Tibial nerve (tissue), 4 donors: Measurements from ENCODE around the gene MSI2. TPM values are rescaled to one million over a fixed set of nuclear protein-coding genes. Genes with fewer than 3 reads are reported as not detected.

Experiments used
- DNase-seq, 2 donors: peaks; one replicate each; pipeline ENCODE4 v3.0.0-alpha.2; 2019; ENCODE audit warnings: low spot score in 2 of 2
- H3K27ac ChIP-seq, 4 donors: fragments of 200-600 bp; sonication (generic) in 3 of 4; one replicate each; pipeline ENCODE4 v1.5.1; 2017 to 2019; ENCODE audit warnings: mild to moderate bottlenecking in 1 of 4
- H3K27me3 ChIP-seq, 2 donors: fragments of 200-600 bp; sonication (generic) in 1 of 2; one replicate each; pipeline versions ENCODE4 v1.5.1 to v1.6.0; 2017 to 2019
- H3K36me3 ChIP-seq, 3 donors: fragments of 200-600 bp; sonication (generic); one replicate each; pipeline ENCODE4 v1.5.1; 2018 to 2019
- H3K4me1 ChIP-seq, 4 donors: fragments of 200-600 bp; sonication (generic) in 3 of 4; one replicate each; pipeline ENCODE4 v1.5.1; 2017 to 2019
- H3K4me3 ChIP-seq, 4 donors: fragments of 200-600 bp; sonication (generic) in 3 of 4; one replicate each; pipeline ENCODE4 v1.5.1; 2017 to 2019; ENCODE audit warnings: mild to moderate bottlenecking in 1 of 4, moderate library complexity in 1 of 4
- H3K9me3 ChIP-seq, 4 donors: fragments of 200-600 bp; sonication (generic) in 3 of 4; one replicate each; pipeline ENCODE4 v1.5.1; 2017 to 2019
- CTCF ChIP-seq, 5 experiments: fragments of 200-600 bp in 3 of 5; fragments of 450-650 bp in 2 of 5; sonication (generic) in 3 of 5; IDR thresholded peaks; one replicate each; pipeline ENCODE4 v1.5.1; 2016 to 2019; ENCODE audit warnings: antibody characterized with exemption in 5 of 5, mild to moderate bottlenecking in 3 of 5, moderate library complexity in 2 of 5
- EP300 ChIP-seq, 2 donors: sonication (generic); formaldehyde crosslinking; IDR thresholded peaks; one replicate each; pipeline ENCODE4 v1.6.1; 2017; ENCODE audit warnings: antibody characterized with exemption in 2 of 2, mild to moderate bottlenecking in 1 of 2
- POLR2A ChIP-seq, 2 donors: fragments of 450-650 bp; IDR thresholded peaks; one replicate each; pipeline ENCODE4 v1.6.1; 2017; ENCODE audit warnings: antibody characterized with exemption in 2 of 2, mild to moderate bottlenecking in 2 of 2, moderate library complexity in 2 of 2
- WGBS, 2 donors: methylation state at CpG; one replicate each; pipeline ENCODE4 v1.1.5; 2018; 5-methylcytosine and 5-hydroxymethylcytosine counted together
- total RNA-seq, 4 donors: library from RNA; depleted of rRNA; stranded (reverse); fragments of >200 nt; gene quantifications; one replicate each; pipeline ENCODE4 v1.1.0, GENCODE V29; 2016

MSI2 gene
- total RNA-seq, 4 donors from 2014 or later: 11.5 to 18.3 (median 14.2) TPM

GRCh38 chr17:57672971-57673370, 416.6 kb downstream of the MSI2 start:
- DNase-seq: no peak
- no peak for TF ChIP-seq EP300 (IDR thresholded peaks at IDR 0.05)
- no peak for TF ChIP-seq CTCF (IDR thresholded peaks at IDR 0.05)
- WGBS, 2 donors: 86 to 91% methylated on average over 4 of the region's 4 CpGs

DNA sequence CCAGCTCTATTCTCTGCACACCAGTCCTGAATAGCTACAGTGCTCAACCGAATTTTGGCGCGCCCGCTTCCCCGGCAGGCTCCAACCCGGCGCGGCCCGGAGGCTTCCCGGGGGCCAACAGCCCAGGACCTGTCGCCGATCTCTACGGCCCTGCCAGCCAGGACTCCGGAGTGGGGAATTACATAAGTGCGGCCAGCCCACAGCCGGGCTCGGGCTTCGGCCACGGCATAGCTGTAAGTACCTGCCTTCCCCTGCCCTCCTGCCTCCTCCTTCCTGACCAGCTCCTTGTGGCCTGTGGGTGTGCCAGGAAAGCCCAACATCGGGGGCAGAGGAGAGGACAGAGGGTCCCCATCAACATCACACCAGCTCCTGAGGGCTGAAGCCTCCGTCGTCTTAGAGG, 418.6 kb downstream of the MSI2 start:
- H3K36me3 ChIP-seq: peaks cover 0 to 9% (median 0%) of the 10 kb centered on the region in 3 donors
- H3K9me3 ChIP-seq: no peaks in the 10 kb centered on the region
- H3K4me1 ChIP-seq: peaks cover 0 to 10% (median 3%) of the 10 kb centered on the region in 4 donors
- no peak for DNase-seq
- H3K27me3 ChIP-seq: no peaks in the 10 kb centered on the region
- no peak overlapping the region for H3K27ac ChIP-seq
- WGBS, 2 donors: 95 to 98% methylated on average over 22 of the region's 22 CpGs
- TF ChIP-seq EP300 (IDR thresholded peaks at IDR 0.05): no peak
- TF ChIP-seq CTCF (IDR thresholded peaks at IDR 0.05): no peak
- TF ChIP-seq POLR2A (IDR thresholded peaks at IDR 0.05): no peak
- no peak overlapping the region for H3K4me3 ChIP-seq

More at GRCh38 chr17:57672971-57673370, 416.6 kb downstream of the MSI2 start:
- Histone ChIP-seq H3K4me3 (no peak overlapping the region), H3K4me1 (peaks cover 0 to 10% (median 3%) of the 10 kb centered on the region in 4 donors), H3K9me3 (no peaks in the 10 kb centered on the region), H3K36me3 (peaks cover 0 to 9% (median 0%) of the 10 kb centered on the region in 3 donors), H3K27me3 (no peaks in the 10 kb centered on the region), H3K27ac (no peak overlapping the region)

DNA sequence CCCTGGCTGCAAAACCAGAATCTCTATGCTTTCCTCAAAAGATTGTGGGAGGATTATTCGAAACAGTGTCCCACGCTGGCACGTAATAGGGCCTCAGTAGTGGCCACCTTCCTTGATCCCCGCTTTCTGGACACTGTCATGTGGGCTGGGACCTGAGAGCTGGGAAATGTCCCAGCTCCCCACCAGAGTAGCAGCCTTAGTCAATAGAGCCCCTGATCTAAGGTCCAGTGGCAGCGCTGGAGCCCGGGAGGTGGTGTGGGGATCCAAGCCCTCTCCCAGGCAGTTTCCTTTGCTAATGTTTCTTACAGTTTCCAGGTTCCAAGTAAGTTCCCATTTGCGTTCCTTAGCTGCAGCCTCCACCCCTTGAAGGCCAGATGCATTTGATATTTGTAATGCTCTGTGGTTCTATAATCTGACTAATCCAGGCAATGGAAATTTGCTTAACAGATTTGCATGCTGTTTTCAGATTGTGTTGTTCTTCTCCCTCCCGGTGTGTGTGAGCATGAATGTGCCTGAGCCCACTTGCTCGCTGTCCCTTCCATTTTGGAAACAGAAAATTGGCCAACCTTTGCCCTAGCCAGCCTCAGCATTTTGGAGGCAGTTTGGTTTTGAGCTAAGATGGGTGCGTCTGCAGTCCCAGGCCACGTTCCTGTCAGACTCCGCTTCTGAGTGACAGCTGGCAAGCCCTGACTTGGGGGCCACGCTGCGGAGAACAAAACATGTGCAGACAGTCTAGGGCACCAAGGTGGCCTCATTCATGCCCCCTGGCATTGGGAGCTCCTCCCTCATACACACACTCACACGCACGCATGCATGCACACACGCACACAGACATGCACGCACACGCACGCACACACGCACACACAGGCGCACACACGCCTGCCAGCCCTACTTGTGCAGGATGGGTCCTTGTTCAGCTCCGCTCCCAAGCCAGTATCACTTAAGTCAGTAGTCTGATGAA, 419.4 kb downstream of the MSI2 start:
- DNase-seq: no peak
- H3K36me3 ChIP-seq: peaks cover 0 to 9% (median 0%) of the 10 kb centered on the region in 3 donors
- peaks cover 0 to 10% (median 3%) of the 10 kb centered on the region in 4 donors for H3K4me1 ChIP-seq
- H3K27ac ChIP-seq: no peak overlapping the region
- H3K9me3 ChIP-seq: no peaks in the 10 kb centered on the region
- H3K4me3 ChIP-seq: no peak overlapping the region
- TF ChIP-seq CTCF (IDR thresholded peaks at IDR 0.05): no peak
- WGBS, 2 donors: 93 to 95% methylated on average over 24 of the region's 24 CpGs
- H3K27me3 ChIP-seq: no peaks in the 10 kb centered on the region

- H3K36me3 ChIP-seq: peaks cover 0 to 9% (median 0%) of the 10 kb centered on the region in 3 donors
- H3K27ac ChIP-seq: no peak overlapping the region
- WGBS, 2 donors: 89 to 90% methylated on average over 7 of the region's 7 CpGs
- TF ChIP-seq POLR2A (IDR thresholded peaks at IDR 0.05) (no peak), EP300 (IDR thresholded peaks at IDR 0.05) (no peak), CTCF (IDR thresholded peaks at IDR 0.05) (no peak)
- H3K9me3 ChIP-seq: no peaks in the 10 kb centered on the region
- peaks cover 0 to 7% (median 2%) of the 10 kb centered on the region in 4 donors for H3K4me1 ChIP-seq
- no peak overlapping the region for H3K4me3 ChIP-seq
- H3K27me3 ChIP-seq: no peaks in the 10 kb centered on the region
- no peak for DNase-seq
Measured at GRCh38 chr17:57676543-57676942, 420.2 kb downstream of the MSI2 start.

- TF ChIP-seq POLR2A (IDR thresholded peaks at IDR 0.05) (no peak), EP300 (IDR thresholded peaks at IDR 0.05) (no peak), CTCF (IDR thresholded peaks at IDR 0.05) (no peak)
- no peaks in the 10 kb centered on the region for H3K4me1 ChIP-seq
- DNase-seq: no peak
- no peak overlapping the region for H3K27ac ChIP-seq
- H3K9me3 ChIP-seq: no peaks in the 10 kb centered on the region
- H3K4me3 ChIP-seq: no peak overlapping the region
- H3K27me3 ChIP-seq: no peaks in the 10 kb centered on the region
- peaks cover 0 to 9% (median 0%) of the 10 kb centered on the region in 3 donors for H3K36me3 ChIP-seq
- WGBS, 2 donors: 75 to 84% methylated on average over 5 of the region's 5 CpGs
Measured at GRCh38 chr17:57677301-57677700, 421.0 kb downstream of the MSI2 start.
